H7 (cell line): ENCODE results near the gene MFN1. TPM values are rescaled to one million over a fixed set of nuclear protein-coding genes. Genes with fewer than 3 reads are reported as not detected.

Source experiments
- DNase-seq: peaks from one replicate; pipeline ENCODE4 v3.0.0; 2012
- H3K27me3 ChIP-seq: 2 replicates; pipeline ENCODE4 v1.6.0; 2011; ENCODE audit warnings: mild to moderate bottlenecking, low read length; ENCODE audit not compliant: control insufficient read depth, insufficient read depth
- H3K36me3 ChIP-seq: replicated peaks from 2 replicates; pipeline ENCODE4 v1.5.1; 2011; ENCODE audit warnings: low read length; ENCODE audit not compliant: control insufficient read depth, insufficient read depth
- H3K4me3 ChIP-seq: 2 replicates; pipeline ENCODE4 v1.5.1; 2011; ENCODE audit warnings: low read depth, mild to moderate bottlenecking, control low read depth, low read length, moderate library complexity; ENCODE audit not compliant: insufficient read depth
- total RNA-seq: library from RNA; depleted of rRNA; stranded (reverse); fragments of >200 nt; shearing (Covaris generic); gene quantifications from 2 replicates; pipeline ENCODE4 v1.2.3, GENCODE V29; 2014

The MFN1 gene
- total RNA-seq, 1 experiment from 2014 or later: 21.7 TPM

- H3K4me3 ChIP-seq: peak overlapping the region; percentile 94
- peak; percentile 90 for DNase-seq
- no peaks in the 10 kb centered on the region for H3K27me3 ChIP-seq
Measured at GRCh38 chr3:179323197-179324110, 24.1 kb upstream of the MFN1 start.

DNA sequence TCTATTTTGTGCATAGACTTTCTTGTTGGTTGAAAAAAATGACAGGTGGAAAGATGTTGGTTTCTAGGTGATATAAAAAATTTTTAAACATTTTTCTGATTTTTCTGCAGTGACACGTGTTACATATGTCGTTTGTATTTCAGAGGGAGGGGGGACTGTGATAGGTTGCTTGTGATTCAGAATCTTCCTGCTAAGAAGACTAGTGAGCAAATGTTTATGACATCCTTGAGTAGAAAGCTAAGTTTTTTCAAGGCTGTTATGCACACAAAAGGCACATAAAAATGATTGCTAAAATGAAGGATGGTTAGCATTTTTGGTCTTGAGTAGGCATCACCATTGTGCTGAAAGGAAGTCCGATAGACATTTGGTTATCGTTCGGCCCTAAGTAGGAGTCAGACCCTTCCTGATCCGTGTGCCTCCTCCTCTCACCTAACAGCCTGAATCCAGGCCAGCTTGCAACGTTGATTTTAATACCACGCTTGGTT is 23.2 kb upstream of the MFN1 start:
- Histone ChIP-seq H3K27me3 (no peaks in the 10 kb centered on the region), H3K36me3 (peaks cover 6% of the 10 kb centered on the region), H3K4me3 (peak overlapping the region; percentile 94)
- DNase-seq: peak; percentile 37

More at GRCh38 chr3:179323197-179324110, 24.1 kb upstream of the MFN1 start:
- peaks cover 3% of the 10 kb centered on the region; the same call in 1 of the 2 replicates for H3K36me3 ChIP-seq

DNA sequence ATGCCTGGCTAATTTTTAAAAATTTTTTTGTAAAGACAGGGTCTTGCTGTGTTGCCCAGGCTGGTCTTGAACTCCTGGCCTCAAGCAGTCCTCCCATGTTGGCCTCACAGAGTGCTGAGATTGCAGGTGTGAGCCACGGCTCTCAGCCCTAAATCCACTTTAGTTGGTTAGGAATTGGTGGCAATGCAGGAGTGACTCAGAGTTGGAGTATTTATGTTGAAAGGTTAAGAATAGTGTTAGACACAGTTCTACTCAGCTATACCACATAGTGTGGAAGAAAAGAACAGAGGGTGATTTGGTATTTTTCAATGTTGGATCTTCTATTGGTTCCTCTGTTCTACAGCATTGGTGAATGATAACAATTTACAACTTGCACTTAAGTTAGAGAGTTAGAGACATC is 17.1 kb upstream of the MFN1 start:
- peaks cover 31% of the 10 kb centered on the region for H3K36me3 ChIP-seq
- no peak for DNase-seq
- no peaks in the 10 kb centered on the region for H3K27me3 ChIP-seq
- no peak overlapping the region for H3K4me3 ChIP-seq

- Histone ChIP-seq H3K27me3 (no peaks in the 10 kb centered on the region), H3K36me3 (peaks cover 31% of the 10 kb centered on the region), H3K4me3 (no peak overlapping the region)
- DNase-seq: no peak
Measured at GRCh38 chr3:179332240-179332639, 15.3 kb upstream of the MFN1 start.

GRCh38 chr3:179333084-179333483 is 14.4 kb upstream of the MFN1 start:
- no peak for DNase-seq
- Histone ChIP-seq H3K27me3 (no peaks in the 10 kb centered on the region), H3K36me3 (peaks cover 31% of the 10 kb centered on the region), H3K4me3 (no peak overlapping the region)

- DNase-seq: no peak
- H3K4me3 ChIP-seq: no peak overlapping the region
- H3K36me3 ChIP-seq: peaks cover 19% of the 10 kb centered on the region
- H3K27me3 ChIP-seq: no peaks in the 10 kb centered on the region
Measured at GRCh38 chr3:179336345-179336929, 11.1 kb upstream of the MFN1 start.

- peak; percentile 15 for DNase-seq
- H3K36me3 ChIP-seq: peaks cover 2% of the 10 kb centered on the region
- peak overlapping the region; percentile 84 for H3K4me3 ChIP-seq
- H3K27me3 ChIP-seq: no peaks in the 10 kb centered on the region
Measured at GRCh38 chr3:179348325-179349013, 960 bp downstream of the MFN1 start.

- Histone ChIP-seq H3K4me3 (no peak overlapping the region), H3K27me3 (no peaks in the 10 kb centered on the region), H3K36me3 (peaks cover 2% of the 10 kb centered on the region)
- DNase-seq: no peak
Measured at GRCh38 chr3:179355996-179356395, 8.5 kb downstream of the MFN1 start.

DNA sequence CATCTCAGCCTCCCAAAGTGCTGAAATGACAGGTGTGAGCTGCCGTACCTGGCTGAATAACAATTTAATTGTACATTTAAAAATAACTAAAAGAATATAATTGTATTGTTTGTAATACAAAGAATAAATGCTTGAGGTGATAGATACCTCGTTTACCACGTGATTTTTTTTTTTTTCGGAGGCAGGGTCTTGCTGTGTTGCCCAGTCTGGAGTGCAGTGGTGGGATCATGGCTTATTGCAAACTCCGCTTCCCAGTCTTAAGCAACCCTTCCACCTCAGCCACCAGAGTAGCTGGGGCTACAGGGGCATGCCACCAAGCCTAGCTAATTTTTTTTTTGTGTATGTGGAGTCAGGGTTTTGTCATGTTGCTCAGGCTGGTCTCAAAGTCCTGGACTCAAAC is 15.8 kb downstream of the MFN1 start:
- Histone ChIP-seq H3K4me3 (no peak overlapping the region), H3K27me3 (no peaks in the 10 kb centered on the region), H3K36me3 (peaks cover 4% of the 10 kb centered on the region)
- no peak for DNase-seq

DNA sequence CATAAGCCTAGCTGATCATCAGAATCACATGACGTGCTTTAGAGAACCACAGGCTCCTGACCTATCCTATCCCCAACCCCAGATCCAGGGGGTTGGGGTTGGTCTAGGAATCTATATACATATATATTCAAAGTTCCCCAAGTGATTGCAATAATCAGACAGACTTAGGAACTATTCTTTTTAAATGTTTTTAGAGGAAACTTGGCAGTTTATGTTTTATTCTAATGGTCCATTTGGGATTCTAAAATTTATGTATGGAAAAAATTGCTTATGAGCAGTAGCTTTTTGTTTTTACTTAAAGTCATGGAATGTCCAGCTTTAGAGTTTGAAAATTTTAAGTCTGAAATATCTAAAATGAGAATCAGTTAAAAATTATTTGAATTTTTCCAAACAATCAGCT is 22.1 kb downstream of the MFN1 start:
- Histone ChIP-seq H3K36me3 (peaks cover 2% of the 10 kb centered on the region), H3K27me3 (no peaks in the 10 kb centered on the region), H3K4me3 (no peak overlapping the region)
- DNase-seq: no peak

- no peak for DNase-seq
- H3K36me3 ChIP-seq: peaks cover 3% of the 10 kb centered on the region; the same call in 1 of the 2 replicates
- H3K4me3 ChIP-seq: no peak overlapping the region
- no peaks in the 10 kb centered on the region for H3K27me3 ChIP-seq
Measured at GRCh38 chr3:179373938-179374337, 26.4 kb downstream of the MFN1 start.

- Histone ChIP-seq H3K4me3 (no peak overlapping the region), H3K27me3 (no peaks in the 10 kb centered on the region), H3K36me3 (peaks cover 7% of the 10 kb centered on the region)
- no peak for DNase-seq
Measured at GRCh38 chr3:179375091-179375999, 27.8 kb downstream of the MFN1 start.

- Histone ChIP-seq H3K36me3 (peaks cover 7% of the 10 kb centered on the region), H3K4me3 (no peak overlapping the region), H3K27me3 (no peaks in the 10 kb centered on the region)
- DNase-seq: no peak
Measured at GRCh38 chr3:179376474-179376873, 29.0 kb downstream of the MFN1 start.

- H3K36me3 ChIP-seq: no peaks in the 10 kb centered on the region; the same call in 1 of the 2 replicates
- no peak overlapping the region for H3K4me3 ChIP-seq
- no peak for DNase-seq
- no peaks in the 10 kb centered on the region for H3K27me3 ChIP-seq
Measured at GRCh38 chr3:179391906-179392305, 44.4 kb downstream of the MFN1 start.
